B cell (primary cell): ENCODE data around the gene ESRRA.
"Not testable (repeated sequence)": the region's sequence is repeated elsewhere in the genome, so short reads cannot be mapped to it uniquely, and the experiment has no call there.

ENCODE experiments used
- CTCF ChIP-seq: fragments of 200-600 bp; IDR thresholded peaks from one replicate; pipeline ENCODE4 v1.8.0; 2022; ENCODE audit warnings: antibody characterized with exemption, mild to moderate bottlenecking
- EZH2 ChIP-seq: IDR thresholded peaks from 2 replicates; pipeline ENCODE4 v1.6.1; 2012; ENCODE audit warnings: borderline replicate concordance, low read depth, mild to moderate bottlenecking, moderate library complexity, low read length; ENCODE audit not compliant: insufficient read depth, poor library complexity, severe bottlenecking

- TF ChIP-seq CTCF, EZH2: not testable (repeated sequence)
Observed at GRCh38 chr11:64323984-64324383, 18.7 kb downstream of the ESRRA start.
